Osteoblast (primary cell): ENCODE results near the gene SNX22. TPM values are rescaled to one million over a fixed set of nuclear protein-coding genes. Genes with fewer than 3 reads are reported as not detected.
"Not testable (repeated sequence)": the region's sequence is repeated elsewhere in the genome, so short reads cannot be mapped to it uniquely, and the experiment has no call there.

Experiments used
- DNase-seq: peaks from one replicate; pipeline ENCODE4 v3.0.0; 2011; ENCODE audit warnings: low spot score, mixed read lengths; ENCODE audit not compliant: insufficient read length; ENCODE audit errors: missing footprints
- H2AFZ ChIP-seq: 2 replicates; pipeline ENCODE4 v1.6.0; 2011; ENCODE audit warnings: mild to moderate bottlenecking, low read length
- H3K27ac ChIP-seq: 2 replicates; pipeline ENCODE4 v1.5.1; 2011; ENCODE audit warnings: mild to moderate bottlenecking, low read depth, low read length, moderate library complexity
- H3K27me3 ChIP-seq: 2 replicates; pipeline ENCODE4 v1.6.0; 2012; ENCODE audit warnings: mild to moderate bottlenecking, control low read depth, inconsistent platforms, low read length, moderate library complexity; ENCODE audit not compliant: insufficient read depth
- H3K36me3 ChIP-seq: 2 replicates; pipeline ENCODE4 v1.5.1; 2011; ENCODE audit warnings: mild to moderate bottlenecking, low read length, control low read depth, moderate library complexity; ENCODE audit not compliant: insufficient read depth
- H3K4me1 ChIP-seq: 2 replicates; pipeline ENCODE4 v1.5.1; 2011; ENCODE audit warnings: mild to moderate bottlenecking, low read length, control low read depth, moderate library complexity; ENCODE audit not compliant: insufficient read depth
- H3K4me2 ChIP-seq: 2 replicates; pipeline ENCODE4 v1.6.0; 2011; ENCODE audit warnings: mild to moderate bottlenecking, low read length; ENCODE audit not compliant: insufficient read depth
- H3K4me3 ChIP-seq: fragments of 200-600 bp; sonication (generic); 3 replicates; pipeline ENCODE4 v1.5.1; 2012; ENCODE audit warnings: mild to moderate bottlenecking, low read length, inconsistent platforms; ENCODE audit not compliant: insufficient read depth
- H3K79me2 ChIP-seq: 2 replicates; pipeline ENCODE4 v1.6.0; 2012; ENCODE audit warnings: mild to moderate bottlenecking, low read length, control low read depth, inconsistent platforms; ENCODE audit not compliant: insufficient read depth
- H3K9me3 ChIP-seq: 2 replicates; pipeline ENCODE4 v1.5.1; 2011; ENCODE audit warnings: low read depth, low read length, control low read depth
- H4K20me1 ChIP-seq: 2 replicates; pipeline ENCODE4 v1.6.0; 2012; ENCODE audit warnings: mild to moderate bottlenecking, low read length, control low read depth; ENCODE audit not compliant: insufficient read depth
- CTCF ChIP-seq: IDR thresholded peaks from 2 replicates; pipeline ENCODE4 v1.5.1; 2011; ENCODE audit warnings: mild to moderate bottlenecking, low read depth, low read length, moderate library complexity; ENCODE audit errors: extremely low read depth
- total RNA-seq: library from RNA; depleted of rRNA; stranded (reverse); fragments of >200 nt; gene quantifications from 2 replicates; pipeline ENCODE4 v1.2.3, GENCODE V29; 2012

SNX22 gene
- under 0.01 and 0.29 TPM in 2 replicates for total RNA-seq

- Histone ChIP-seq H3K27ac (no peak within 1 kb of the TSS), H3K9me3 (no peaks in the 10 kb centered on the region), H3K4me2 (peak within 1 kb of the TSS; percentile 59), H3K27me3 (peaks cover 21% of the 10 kb centered on the region), H2AFZ (no peak within 1 kb of the TSS), H3K36me3 (peaks cover 24% of the 10 kb centered on the region), H3K4me1 (peaks cover 3% of the 10 kb centered on the region), H3K79me2 (no peaks in the 10 kb centered on the region), H4K20me1 (peaks cover 24% of the 10 kb centered on the region), H3K4me3 (peak within 1 kb of the TSS; percentile 48)
- TF ChIP-seq CTCF: no peak
- peak; percentile 87 for DNase-seq
Measured at GRCh38 chr15:64151727-64152506, at the start of gene SNX22. TSS of gene SNX22 (plus strand) at chr15:64151731. CDS start at chr15:64151776, 45 bp downstream.

GRCh38 chr15:64102497-64102896 lies 49.0 kb upstream of the SNX22 start:
- no peak overlapping the region for H3K4me2 ChIP-seq
- peaks cover 4% of the 10 kb centered on the region for H3K36me3 ChIP-seq
- no peaks in the 10 kb centered on the region for H3K27me3 ChIP-seq
- H3K27ac ChIP-seq: no peak overlapping the region
- no peaks in the 10 kb centered on the region for H3K9me3 ChIP-seq
- DNase-seq: no peak
- H3K79me2 ChIP-seq: peaks cover 99% of the 10 kb centered on the region
- TF ChIP-seq CTCF: no peak
- peaks cover 16% of the 10 kb centered on the region for H3K4me1 ChIP-seq
- peaks cover 78% of the 10 kb centered on the region for H4K20me1 ChIP-seq
- H3K4me3 ChIP-seq: no peak overlapping the region
- no peak overlapping the region for H2AFZ ChIP-seq

- H3K79me2 ChIP-seq: peaks cover 95% of the 10 kb centered on the region
- TF ChIP-seq CTCF: no peak
- H3K9me3 ChIP-seq: no peaks in the 10 kb centered on the region
- H3K4me3 ChIP-seq: no peak overlapping the region
- H3K4me1 ChIP-seq: peaks cover 8% of the 10 kb centered on the region
- H3K36me3 ChIP-seq: peaks cover 4% of the 10 kb centered on the region
- DNase-seq: no peak
- no peak overlapping the region for H2AFZ ChIP-seq
- peaks cover 62% of the 10 kb centered on the region for H4K20me1 ChIP-seq
- peak overlapping the region; percentile 48 for H3K27ac ChIP-seq
- no peaks in the 10 kb centered on the region for H3K27me3 ChIP-seq
- H3K4me2 ChIP-seq: peak overlapping the region; percentile 48
Measured at GRCh38 chr15:64105113-64105704, 46.3 kb upstream of the SNX22 start.

GRCh38 chr15:64107337-64107736 lies 44.2 kb upstream of the SNX22 start:
- H3K27me3 ChIP-seq: no peaks in the 10 kb centered on the region
- H3K27ac ChIP-seq: peak overlapping the region; percentile 0
- H3K4me1 ChIP-seq: peaks cover 13% of the 10 kb centered on the region
- H4K20me1 ChIP-seq: peaks cover 61% of the 10 kb centered on the region
- no peak for TF ChIP-seq CTCF
- no peaks in the 10 kb centered on the region for H3K36me3 ChIP-seq
- no peaks in the 10 kb centered on the region for H3K9me3 ChIP-seq
- no peak overlapping the region for H2AFZ ChIP-seq
- no peak overlapping the region for H3K4me2 ChIP-seq
- no peak overlapping the region for H3K4me3 ChIP-seq
- H3K79me2 ChIP-seq: peaks cover 95% of the 10 kb centered on the region
- no peak for DNase-seq

GRCh38 chr15:64110108-64110701 lies 41.3 kb upstream of the SNX22 start:
- H4K20me1 ChIP-seq: peaks cover 46% of the 10 kb centered on the region
- not testable (repeated sequence) for DNase-seq, H3K4me3 ChIP-seq, H3K9me3 ChIP-seq, H3K27ac ChIP-seq, H3K4me2 ChIP-seq, H3K27me3 ChIP-seq, H2AFZ ChIP-seq
- peaks cover 21% of the 10 kb centered on the region for H3K36me3 ChIP-seq
- H3K4me1 ChIP-seq: peaks cover 20% of the 10 kb centered on the region
- peaks cover 82% of the 10 kb centered on the region for H3K79me2 ChIP-seq
